ENCODE results near the gene TRANK1.

Gene TRANK1

DNA sequence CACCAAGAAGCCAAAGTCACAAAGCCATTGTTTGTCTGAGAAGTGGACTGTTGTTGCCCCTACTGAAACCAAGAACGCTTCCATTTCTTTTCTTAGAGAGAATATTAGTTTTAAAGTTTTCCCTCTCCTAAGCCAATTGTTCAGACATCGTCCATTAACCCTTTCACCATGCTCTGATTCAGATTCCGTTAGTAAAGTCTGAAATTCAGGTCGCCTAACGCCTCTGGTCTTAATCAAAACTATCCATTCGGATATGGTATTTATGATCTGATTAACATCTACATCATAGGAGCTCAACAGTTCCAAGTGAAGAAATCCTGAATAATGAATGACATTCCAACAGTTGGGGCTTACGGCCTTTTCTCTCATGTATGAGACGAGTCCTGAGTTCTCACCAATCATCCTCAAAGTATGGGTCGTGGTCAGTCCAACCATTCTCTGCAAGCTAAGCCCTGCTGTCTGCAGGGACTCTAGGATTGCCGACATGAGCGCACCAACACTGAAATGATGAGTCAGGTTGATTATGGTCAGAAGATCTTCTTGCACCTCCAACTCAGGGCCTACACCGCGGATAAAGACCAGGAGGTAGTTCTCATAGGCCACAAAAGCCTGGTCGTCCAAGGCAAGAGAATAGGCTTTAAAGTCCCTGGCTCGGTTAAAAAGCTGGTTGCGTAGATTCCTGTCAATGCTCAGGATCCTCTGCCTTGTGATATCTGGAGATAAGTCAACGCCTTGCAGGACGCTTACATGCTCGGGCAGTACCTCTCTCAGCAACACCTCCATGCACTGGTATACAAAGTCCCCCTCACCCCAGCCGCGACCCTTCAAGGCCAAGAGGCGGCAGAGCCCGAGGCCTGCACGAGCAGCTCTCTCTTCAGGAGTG lies 47.3 kb upstream of the TRANK1 start:
- peak overlapping the region; percentile 94 for H3K4me2 ChIP-seq (ENCODE audit: low read depth, low read length, poor library complexity, severe bottlenecking)
- TF ChIP-seq EZH2phosphoT487 (conservative IDR thresholded peaks at IDR 0.05; ENCODE audit: low read length) = no peak
- TF ChIP-seq, protein P1, sequence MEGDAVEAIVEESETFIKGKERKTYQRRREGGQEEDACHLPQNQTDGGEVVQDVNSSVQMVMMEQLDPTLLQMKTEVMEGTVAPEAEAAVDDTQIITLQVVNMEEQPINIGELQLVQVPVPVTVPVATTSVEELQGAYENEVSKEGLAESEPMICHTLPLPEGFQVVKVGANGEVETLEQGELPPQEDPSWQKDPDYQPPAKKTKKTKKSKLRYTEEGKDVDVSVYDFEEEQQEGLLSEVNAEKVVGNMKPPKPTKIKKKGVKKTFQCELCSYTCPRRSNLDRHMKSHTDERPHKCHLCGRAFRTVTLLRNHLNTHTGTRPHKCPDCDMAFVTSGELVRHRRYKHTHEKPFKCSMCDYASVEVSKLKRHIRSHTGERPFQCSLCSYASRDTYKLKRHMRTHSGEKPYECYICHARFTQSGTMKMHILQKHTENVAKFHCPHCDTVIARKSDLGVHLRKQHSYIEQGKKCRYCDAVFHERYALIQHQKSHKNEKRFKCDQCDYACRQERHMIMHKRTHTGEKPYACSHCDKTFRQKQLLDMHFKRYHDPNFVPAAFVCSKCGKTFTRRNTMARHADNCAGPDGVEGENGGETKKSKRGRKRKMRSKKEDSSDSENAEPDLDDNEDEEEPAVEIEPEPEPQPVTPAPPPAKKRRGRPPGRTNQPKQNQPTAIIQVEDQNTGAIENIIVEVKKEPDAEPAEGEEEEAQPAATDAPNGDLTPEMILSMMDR (IDR thresholded peaks at IDR 0.05; ENCODE audit: insufficient read depth, low read length, poor library complexity, severe bottlenecking) = no peak
- peak overlapping the region; percentile 78 for H3K27ac ChIP-seq (ENCODE audit: low read depth, low read length)
- H3F3A ChIP-seq (ENCODE audit: insufficient read depth) = 0 out of 2 replicates have a peak, but pooled peaks cover 11% of the 10 kb centered on the region
- H2AFZ ChIP-seq (ENCODE audit: low read depth, low read length, severe bottlenecking) = peak overlapping the region; percentile 24
- H3K79me2 ChIP-seq (ENCODE audit: insufficient read depth, low read length) = peaks cover 72% of the 10 kb centered on the region
- peak overlapping the region; percentile 78 for H3K4me3 ChIP-seq (ENCODE audit: insufficient read depth, low read length, poor library complexity, severe bottlenecking)
- no peaks in the 10 kb centered on the region for H3K9me2 ChIP-seq (replicated peaks; ENCODE audit: insufficient read depth, low read length)
- H3K9me3 ChIP-seq (ENCODE audit: insufficient read depth, low read length) = no peaks in the 10 kb centered on the region
- peaks cover 13% of the 10 kb centered on the region for H4K20me1 ChIP-seq (ENCODE audit: low read depth, low read length)
- H3K9ac ChIP-seq (ENCODE audit: low read length) = peak overlapping the region; percentile 78
- no peaks in the 10 kb centered on the region for H3K27me3 ChIP-seq (ENCODE audit: low read length)
- H3K36me3 ChIP-seq (ENCODE audit: low read length) = peaks cover 41% of the 10 kb centered on the region

DNA sequence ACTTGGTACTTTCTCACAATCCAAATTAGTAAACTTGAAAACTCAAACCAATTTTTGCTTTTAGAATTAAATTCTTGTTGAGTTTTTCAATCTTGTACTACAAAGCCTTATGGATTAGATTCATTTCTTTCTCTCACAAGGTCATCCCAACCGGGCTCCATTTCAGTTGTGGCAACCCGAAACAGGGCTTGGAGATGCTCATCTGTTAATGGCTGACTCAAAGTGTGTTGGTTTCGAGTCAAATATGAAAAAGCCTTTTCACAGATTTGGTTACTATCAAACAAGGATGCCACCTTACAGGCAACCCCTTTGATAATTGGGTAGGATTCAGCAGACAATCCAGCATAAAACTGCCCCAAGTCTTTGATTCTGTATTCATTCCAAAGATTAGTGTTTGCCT lies 46.3 kb upstream of the TRANK1 start:
- peak overlapping the region; percentile 11; the same call in 1 of the 2 replicates for H3K27ac ChIP-seq (ENCODE audit: low read depth, low read length)
- TF ChIP-seq EZH2phosphoT487 (conservative IDR thresholded peaks at IDR 0.05; ENCODE audit: low read length) = no peak
- TF ChIP-seq, protein P1 (IDR thresholded peaks at IDR 0.05; ENCODE audit: insufficient read depth, low read length, poor library complexity, severe bottlenecking) = no peak
- peaks cover 62% of the 10 kb centered on the region for H3K79me2 ChIP-seq (ENCODE audit: insufficient read depth, low read length)
- H3K9me2 ChIP-seq (replicated peaks; ENCODE audit: insufficient read depth, low read length) = no peaks in the 10 kb centered on the region
- H3F3A ChIP-seq (ENCODE audit: insufficient read depth) = 0 out of 2 replicates have a peak, but pooled peaks cover 11% of the 10 kb centered on the region
- H3K9ac ChIP-seq (ENCODE audit: low read length) = peak overlapping the region; percentile 78
- H3K4me3 ChIP-seq (ENCODE audit: insufficient read depth, low read length, poor library complexity, severe bottlenecking) = peak overlapping the region; percentile 78
- no peak overlapping the region for H2AFZ ChIP-seq (ENCODE audit: low read depth, low read length, severe bottlenecking)
- H3K36me3 ChIP-seq (ENCODE audit: low read length) = peaks cover 33% of the 10 kb centered on the region
- H3K4me2 ChIP-seq (ENCODE audit: low read depth, low read length, poor library complexity, severe bottlenecking) = peak overlapping the region; percentile 94
- H3K9me3 ChIP-seq (ENCODE audit: insufficient read depth, low read length) = no peaks in the 10 kb centered on the region
- H4K20me1 ChIP-seq (ENCODE audit: low read depth, low read length) = peaks cover 13% of the 10 kb centered on the region
- H3K27me3 ChIP-seq (ENCODE audit: low read length) = no peaks in the 10 kb centered on the region

DNA sequence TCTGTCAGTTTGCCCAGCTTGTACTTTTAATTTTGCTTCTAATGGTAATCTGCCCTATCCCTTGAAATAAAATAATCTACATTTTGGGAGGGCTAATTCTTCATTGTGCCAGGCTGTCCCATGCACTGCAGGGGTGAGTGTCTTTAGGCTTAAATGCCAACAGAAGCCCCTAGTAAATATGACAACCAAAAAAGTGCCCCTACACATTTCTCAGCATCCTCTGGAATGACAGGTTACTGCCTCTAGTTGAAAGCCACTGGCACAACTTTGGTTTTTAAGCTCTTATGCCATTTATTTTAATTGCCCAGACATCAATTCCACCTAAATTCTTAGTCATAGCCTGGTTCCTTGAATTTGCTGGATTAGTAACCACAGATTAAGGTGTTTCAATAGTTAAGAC lies 44.7 kb upstream of the TRANK1 start:
- Histone ChIP-seq H3K9me2 (replicated peaks; ENCODE audit: insufficient read depth, low read length) (no peaks in the 10 kb centered on the region), H4K20me1 (ENCODE audit: low read depth, low read length) (peaks cover 13% of the 10 kb centered on the region), H3K4me2 (ENCODE audit: low read depth, low read length, poor library complexity, severe bottlenecking) (peak overlapping the region; percentile 94), H3K79me2 (ENCODE audit: insufficient read depth, low read length) (peaks cover 60% of the 10 kb centered on the region), H3K36me3 (ENCODE audit: low read length) (peaks cover 45% of the 10 kb centered on the region), H2AFZ (ENCODE audit: low read depth, low read length, severe bottlenecking) (no peak overlapping the region), H3K27ac (ENCODE audit: low read depth, low read length) (0 out of 2 replicates have a peak overlapping the region, but pooled peaks have one; percentile 1), H3K27me3 (ENCODE audit: low read length) (no peaks in the 10 kb centered on the region), H3K9me3 (ENCODE audit: insufficient read depth, low read length) (no peaks in the 10 kb centered on the region), H3F3A (ENCODE audit: insufficient read depth) (0 out of 2 replicates have a peak, but pooled peaks cover 11% of the 10 kb centered on the region), H3K4me3 (ENCODE audit: insufficient read depth, low read length, poor library complexity, severe bottlenecking) (peak overlapping the region; percentile 78), H3K9ac (ENCODE audit: low read length) (peak overlapping the region; percentile 78)
- TF ChIP-seq EZH2phosphoT487 (conservative IDR thresholded peaks at IDR 0.05; ENCODE audit: low read length) = no peak
- TF ChIP-seq, protein P1 (IDR thresholded peaks at IDR 0.05; ENCODE audit: insufficient read depth, low read length, poor library complexity, severe bottlenecking) = no peak
